Mucosa of rectum (tissue), 2 donors: ENCODE measurements around the gene PAPOLG.

Experiments used
- H3K27ac ChIP-seq, 2 donors: one replicate each; pipeline ENCODE4 v1.7.0; 2013; ENCODE audit warnings: inconsistent platforms in 2 of 2, low read depth in 2 of 2, low read length in 2 of 2
- H3K27me3 ChIP-seq, 2 donors: one replicate each; pipeline ENCODE4 v1.7.0; 2013; ENCODE audit warnings: low read length in 2 of 2; ENCODE audit not compliant: control insufficient read depth in 2 of 2, insufficient read depth in 2 of 2
- H3K36me3 ChIP-seq, 2 donors: one replicate each; pipeline ENCODE4 v1.7.0; 2013; ENCODE audit warnings: low read length in 2 of 2; ENCODE audit not compliant: control insufficient read depth in 2 of 2, insufficient read depth in 2 of 2
- H3K4me1 ChIP-seq, 2 donors: one replicate each; pipeline ENCODE4 v1.7.0; 2013; ENCODE audit warnings: low read length in 2 of 2, mild to moderate bottlenecking in 1 of 2; ENCODE audit not compliant: control insufficient read depth in 2 of 2, insufficient read depth in 2 of 2
- H3K4me3 ChIP-seq, 2 donors: one replicate each; pipeline ENCODE4 v1.7.0; 2013; ENCODE audit warnings: low read length in 2 of 2
- H3K9ac ChIP-seq, 2 donors: one replicate each; pipeline ENCODE4 v1.7.0; 2013; ENCODE audit warnings: low read length in 2 of 2, low read depth in 1 of 2, mild to moderate bottlenecking in 1 of 2
- H3K9me3 ChIP-seq, 2 donors: one replicate each; pipeline ENCODE4 v1.7.0; 2013; ENCODE audit warnings: low read length in 2 of 2; ENCODE audit not compliant: control insufficient read depth in 2 of 2
- donor health status: healthy.
- donor health status: Normal muscosa, but diverticular disease.

The PAPOLG gene

DNA sequence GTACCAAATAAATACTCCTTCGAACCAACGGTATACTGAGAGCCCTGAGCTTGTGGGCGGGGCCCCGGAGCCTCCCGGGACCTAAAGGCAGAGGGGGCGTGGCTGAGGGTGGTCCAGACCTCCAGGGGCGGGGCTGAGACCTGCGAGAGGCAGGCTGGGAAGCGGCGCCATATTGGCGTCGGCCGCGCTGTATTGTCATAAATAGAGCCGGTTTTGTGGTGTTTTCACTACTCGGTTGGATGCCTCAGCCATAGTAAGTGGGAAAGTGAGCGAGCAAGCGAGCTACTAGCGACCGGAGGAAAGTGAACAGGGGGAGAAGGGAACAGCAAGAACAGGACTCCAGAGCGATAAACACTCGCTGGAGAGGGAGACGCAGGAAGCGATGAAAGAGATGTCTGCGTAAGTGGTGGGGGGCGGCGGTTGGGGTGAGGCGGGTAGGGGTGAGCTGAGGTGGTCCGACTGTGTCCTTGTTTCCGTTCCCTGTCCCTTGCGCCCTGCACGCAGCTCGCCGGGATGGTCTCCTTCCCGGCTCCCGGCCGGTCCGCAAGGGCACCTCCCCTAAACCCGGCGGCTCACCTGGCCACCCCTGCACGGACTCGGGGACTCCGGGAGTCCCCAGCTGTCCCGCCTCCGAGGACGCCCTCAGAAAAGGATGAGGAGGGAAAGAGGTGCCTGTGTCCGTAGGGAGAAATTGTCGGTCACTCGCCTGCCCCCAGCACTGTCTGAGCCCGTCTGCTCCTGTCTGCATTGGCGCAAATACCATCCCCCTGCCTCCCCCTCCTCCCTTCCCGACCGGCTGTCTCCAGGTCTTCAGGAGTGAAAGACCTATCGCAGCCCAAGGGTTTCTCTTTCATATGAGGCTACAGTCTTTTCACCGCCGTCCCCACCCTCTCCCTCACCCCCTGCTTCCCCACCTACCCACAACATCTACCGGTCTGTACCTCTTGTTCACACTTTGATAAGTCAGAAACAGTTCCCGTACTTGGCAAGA, at the start of gene PAPOLG:
PAPOLG (plus strand) TSS at position 172 of the 991 bp plus-strand sequence; CDS start at position 383, 211 bp downstream.
- Histone ChIP-seq H3K27me3 (no peaks in the 10 kb centered on the region), H3K36me3 (peaks cover 7 to 10% of the 10 kb centered on the region in 2 donors), H3K27ac (peak within 1 kb of the TSS; percentile 83 to 90), H3K4me3 (peak within 1 kb of the TSS; percentile 89 to 92), H3K9ac (peak within 1 kb of the TSS; percentile 85 to 88), H3K9me3 (no peaks in the 10 kb centered on the region), H3K4me1 (peaks cover 2 to 11% of the 10 kb centered on the region in 2 donors)

DNA sequence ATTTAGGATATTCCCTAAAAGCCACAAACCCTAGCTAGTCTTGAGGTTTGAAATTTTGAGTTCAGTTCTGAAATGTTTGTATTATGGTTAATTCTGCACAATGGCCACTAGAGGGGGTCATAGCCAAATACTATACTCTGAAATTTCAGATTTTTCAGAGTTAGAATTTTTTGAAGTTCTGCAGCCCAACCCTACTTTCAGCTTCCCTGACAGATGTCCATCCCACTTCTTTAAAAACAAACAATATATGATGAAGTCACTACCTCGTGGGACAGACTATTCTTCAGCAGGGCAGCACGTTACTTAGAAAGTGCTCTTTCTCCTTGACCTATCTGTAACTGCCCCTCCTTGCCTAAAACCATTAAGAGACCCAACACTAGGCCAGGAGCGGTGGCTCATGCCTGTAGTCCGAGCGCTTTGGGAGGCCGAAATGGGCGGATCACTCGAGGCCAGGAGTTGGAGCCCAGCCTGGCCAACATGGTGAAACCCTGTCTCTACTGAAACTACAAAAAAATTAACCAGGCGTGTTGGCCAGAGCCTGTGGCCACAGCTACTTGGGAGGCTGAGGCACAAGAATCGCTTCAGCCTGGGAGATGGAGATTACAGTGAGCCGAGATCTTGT, 48.2 kb upstream of the PAPOLG start:
- Histone ChIP-seq H3K4me3 (no peak overlapping the region), H3K9ac (no peak overlapping the region), H3K4me1 (no peaks in the 10 kb centered on the region), H3K36me3 (no peaks in the 10 kb centered on the region), H3K27ac (no peak overlapping the region), H3K9me3 (no peaks in the 10 kb centered on the region), H3K27me3 (no peaks in the 10 kb centered on the region)

DNA sequence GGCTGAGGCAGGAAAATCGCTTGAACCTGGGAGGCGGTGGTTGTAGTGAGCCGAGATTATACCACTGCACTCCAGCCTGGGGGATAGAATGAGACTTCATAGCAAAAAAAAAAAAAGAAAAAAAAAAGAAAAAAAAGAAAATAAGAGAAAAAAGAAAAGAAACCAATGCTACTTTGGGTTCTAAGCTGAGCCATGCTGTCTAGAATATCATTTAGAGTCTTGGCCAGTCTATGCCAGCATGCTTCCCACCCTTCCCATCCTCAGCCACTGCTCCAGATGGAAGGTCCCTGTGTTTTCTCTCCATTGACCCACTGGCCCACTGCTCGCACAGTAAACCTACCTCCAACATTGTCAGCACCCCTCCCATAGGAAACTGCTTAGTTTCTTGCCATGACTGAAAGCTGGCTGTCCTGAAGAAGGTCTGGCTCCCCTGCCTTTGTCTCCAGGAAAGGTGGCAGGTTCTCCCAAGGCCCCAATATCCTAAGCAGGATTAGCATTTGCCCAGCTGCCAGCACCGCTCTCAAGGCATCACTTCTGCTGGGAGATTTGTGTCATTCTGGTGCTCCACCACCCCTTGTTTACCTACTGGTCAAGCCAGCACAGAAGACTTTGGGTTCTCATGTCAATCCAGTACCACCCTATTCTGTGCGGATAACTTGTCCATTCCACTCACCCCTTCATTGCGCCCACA, 47.3 kb upstream of the PAPOLG start:
- no peaks in the 10 kb centered on the region for H3K9me3 ChIP-seq
- no peak overlapping the region for H3K27ac ChIP-seq
- no peak overlapping the region for H3K9ac ChIP-seq
- no peaks in the 10 kb centered on the region for H3K27me3 ChIP-seq
- H3K4me1 ChIP-seq = no peaks in the 10 kb centered on the region
- H3K36me3 ChIP-seq = no peaks in the 10 kb centered on the region
- H3K4me3 ChIP-seq = no peak overlapping the region

DNA sequence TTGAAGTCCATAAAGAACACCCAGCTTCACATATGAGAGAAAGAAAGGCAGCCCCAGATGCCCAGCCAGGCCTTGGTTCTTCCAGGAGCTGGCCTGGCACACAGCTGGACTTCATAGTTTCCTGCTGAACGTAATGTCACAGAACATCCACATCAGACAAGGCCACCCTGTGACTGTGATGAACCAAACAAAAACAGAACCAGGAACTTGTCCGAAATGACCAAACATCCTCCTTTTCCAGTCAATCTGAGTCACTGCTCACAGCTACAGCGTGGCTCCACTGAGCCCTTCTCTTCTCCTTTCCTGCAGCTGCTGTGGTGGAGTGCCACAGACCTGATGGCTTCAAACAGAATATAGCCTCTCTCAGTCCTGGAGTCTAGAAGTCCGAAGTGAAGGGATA, 45.4 kb upstream of the PAPOLG start:
- H3K9ac ChIP-seq = no peak overlapping the region
- no peaks in the 10 kb centered on the region for H3K9me3 ChIP-seq
- no peak overlapping the region for H3K4me3 ChIP-seq
- H3K4me1 ChIP-seq = no peaks in the 10 kb centered on the region
- H3K36me3 ChIP-seq = no peaks in the 10 kb centered on the region
- H3K27ac ChIP-seq = no peak overlapping the region
- H3K27me3 ChIP-seq = no peaks in the 10 kb centered on the region

DNA sequence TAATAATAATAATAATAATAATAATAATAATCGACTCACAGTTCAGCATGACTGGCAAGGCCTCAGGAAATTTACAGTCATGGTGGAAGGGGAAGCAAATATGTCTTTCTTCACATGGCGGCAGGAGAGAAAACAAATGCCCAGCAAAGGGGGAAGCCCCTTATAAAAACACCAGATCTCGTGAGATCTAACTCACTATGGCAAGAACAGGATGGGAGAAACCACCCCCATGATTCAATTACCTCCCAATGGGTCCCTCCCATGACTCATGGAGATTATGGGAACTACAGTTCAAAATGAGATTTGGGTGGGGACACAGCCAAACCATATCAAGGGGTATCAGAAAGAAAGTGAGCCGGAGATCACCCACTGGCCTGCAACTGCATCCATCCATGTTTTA, 40.5 kb upstream of the PAPOLG start:
- Histone ChIP-seq H3K27me3 (no peaks in the 10 kb centered on the region), H3K4me1 (no peaks in the 10 kb centered on the region), H3K36me3 (no peaks in the 10 kb centered on the region), H3K27ac (no peak overlapping the region), H3K9me3 (no peaks in the 10 kb centered on the region), H3K4me3 (no peak overlapping the region), H3K9ac (no peak overlapping the region)

DNA sequence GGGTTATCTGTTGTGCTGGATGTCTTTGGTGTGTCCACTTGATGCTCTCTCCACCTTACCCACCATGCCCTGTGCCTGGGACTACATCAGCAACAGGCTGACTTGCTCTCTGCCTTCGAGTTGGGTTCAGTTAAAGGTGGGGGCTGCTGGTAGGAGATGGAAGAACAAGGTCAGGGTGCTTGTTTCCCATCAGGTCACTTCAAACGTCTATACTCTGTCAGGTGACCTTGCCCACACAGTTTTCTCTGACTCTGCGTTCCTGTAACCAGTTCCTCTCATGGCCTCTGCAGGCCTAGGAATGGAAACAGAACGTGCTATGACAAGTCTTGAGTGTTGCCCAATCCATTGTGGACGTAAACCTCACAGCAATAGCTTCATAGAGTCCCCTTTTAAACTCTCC, 38.4 kb upstream of the PAPOLG start:
- H3K27me3 ChIP-seq = no peaks in the 10 kb centered on the region
- no peaks in the 10 kb centered on the region for H3K36me3 ChIP-seq
- H3K4me1 ChIP-seq = no peaks in the 10 kb centered on the region
- no peak overlapping the region for H3K27ac ChIP-seq
- H3K9ac ChIP-seq = no peak overlapping the region
- no peaks in the 10 kb centered on the region for H3K9me3 ChIP-seq
- H3K4me3 ChIP-seq = no peak overlapping the region

DNA sequence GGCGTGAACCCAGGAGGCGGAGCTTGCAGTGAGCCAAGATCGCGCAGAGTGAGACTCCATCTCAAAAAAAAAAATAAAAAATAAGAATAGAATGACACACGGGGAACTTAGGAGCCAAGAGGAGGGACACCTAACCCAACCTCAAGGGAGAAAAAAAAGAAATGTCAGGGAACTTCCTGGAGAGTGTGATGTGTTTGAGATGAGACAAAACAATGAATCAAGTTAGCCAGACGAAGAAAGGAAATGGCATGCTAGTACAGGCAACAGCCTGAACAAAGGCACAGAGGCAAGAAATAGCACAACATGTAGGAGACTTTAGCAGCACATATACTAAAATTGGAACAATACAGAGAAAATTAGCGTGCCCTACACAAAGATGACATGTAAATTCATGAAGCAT, 36.7 kb upstream of the PAPOLG start:
- no peaks in the 10 kb centered on the region for H3K27me3 ChIP-seq
- no peak overlapping the region for H3K9ac ChIP-seq
- H3K36me3 ChIP-seq = no peaks in the 10 kb centered on the region
- H3K9me3 ChIP-seq = no peaks in the 10 kb centered on the region
- H3K4me1 ChIP-seq = no peaks in the 10 kb centered on the region
- no peak overlapping the region for H3K4me3 ChIP-seq
- no peak overlapping the region for H3K27ac ChIP-seq

DNA sequence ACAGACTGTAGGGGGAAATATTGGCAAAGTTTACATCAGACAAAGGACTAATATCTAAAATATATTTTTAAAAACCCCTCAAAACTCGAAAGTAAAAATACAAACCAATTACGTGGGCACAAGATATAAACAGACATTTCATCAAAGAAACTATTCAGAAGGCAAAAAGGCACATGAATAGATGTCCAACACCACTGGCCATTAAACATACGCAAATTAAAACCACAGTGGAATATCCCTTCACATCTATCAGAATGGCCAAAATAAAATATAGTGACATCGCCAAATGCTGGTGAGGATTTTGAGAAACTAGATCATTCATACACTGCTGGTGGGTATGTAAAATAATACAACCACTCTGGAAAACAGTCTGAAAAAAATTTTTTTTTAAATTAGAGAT, 30.6 kb upstream of the PAPOLG start:
- Histone ChIP-seq H3K27ac (no peak overlapping the region), H3K27me3 (no peaks in the 10 kb centered on the region), H3K36me3 (no peaks in the 10 kb centered on the region), H3K4me1 (no peaks in the 10 kb centered on the region), H3K9ac (no peak overlapping the region), H3K4me3 (no peak overlapping the region), H3K9me3 (no peaks in the 10 kb centered on the region)

- Histone ChIP-seq H3K27me3 (no peaks in the 10 kb centered on the region), H3K4me1 (no peaks in the 10 kb centered on the region), H3K9ac (no peak overlapping the region), H3K36me3 (no peaks in the 10 kb centered on the region), H3K4me3 (no peak overlapping the region), H3K9me3 (no peaks in the 10 kb centered on the region), H3K27ac (no peak overlapping the region)
These were observed 27.2 kb upstream of the PAPOLG start for GRCh38 chr2:60728855-60729254.
